Uterus (tissue), 2 donors: Measurements from ENCODE around the gene MYL7.

Source experiments
- CTCF ChIP-seq, 4 experiments: fragments of 200-600 bp in 2 of 4; fragments of 450-650 bp in 2 of 4; sonication (generic) in 2 of 4; IDR thresholded peaks; one replicate each; pipeline ENCODE4 v1.5.1; 2016 to 2019; ENCODE audit warnings: antibody characterized with exemption in 4 of 4, mild to moderate bottlenecking in 2 of 4, moderate library complexity in 1 of 4
- POLR2A ChIP-seq, 2 donors: fragments of 450-650 bp; IDR thresholded peaks; one replicate each; pipeline ENCODE4 v1.6.1; 2016; ENCODE audit warnings: antibody characterized with exemption in 2 of 2, mild to moderate bottlenecking in 1 of 2, moderate library complexity in 1 of 2

DNA sequence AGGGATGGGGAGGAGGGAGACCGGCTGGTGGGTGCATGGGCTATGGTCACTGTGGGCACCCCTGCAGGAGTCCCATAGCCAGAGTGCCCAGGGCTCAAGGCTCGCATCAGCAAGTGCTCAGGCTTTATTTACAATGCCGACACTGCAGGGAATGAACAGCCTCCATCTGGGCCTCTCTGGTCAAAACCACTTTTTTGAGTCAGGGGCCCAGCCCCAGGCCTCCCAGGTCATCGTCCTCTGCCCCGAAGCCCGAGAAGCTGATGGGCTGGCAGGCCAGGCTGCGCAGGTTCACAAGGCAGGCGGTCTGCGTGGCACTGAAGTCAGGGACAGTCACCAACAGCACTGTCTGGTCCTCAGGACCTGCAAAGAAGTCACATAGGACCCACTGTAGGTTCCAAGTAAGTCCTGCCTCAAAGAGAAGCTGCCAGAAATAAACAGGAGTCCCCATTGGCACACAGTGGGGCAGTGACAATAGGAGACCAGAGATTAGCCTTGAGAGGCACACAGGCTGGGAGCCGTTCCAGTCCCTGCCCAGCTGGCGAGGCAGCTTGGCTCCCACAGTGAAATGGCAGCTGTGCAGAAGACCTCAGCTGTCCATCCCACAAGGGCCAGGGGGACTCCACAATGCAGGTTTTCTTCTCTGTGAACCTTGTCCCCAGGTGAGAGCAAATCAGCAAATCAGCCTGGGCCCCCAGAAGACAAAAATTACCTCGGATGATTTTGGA is 26.4 kb downstream of the MYL7 start:
- TF ChIP-seq CTCF (IDR thresholded peaks at IDR 0.05) (no peak), POLR2A (IDR thresholded peaks at IDR 0.05) (no peak)
